ENCODE data around the gene FREM2.

The FREM2 gene

GRCh38 chr13:38902551-38902950, 215.7 kb downstream of the FREM2 start:
- DNase-seq, result no peak

GRCh38 chr13:38905081-38905480, 218.2 kb downstream of the FREM2 start:
- no peak for DNase-seq

- no peak for DNase-seq
Observed at GRCh38 chr13:38905861-38906260, 219.0 kb downstream of the FREM2 start.

- DNase-seq, result no peak
Observed at GRCh38 chr13:38908574-38908973, 221.7 kb downstream of the FREM2 start.

- DNase-seq, result no peak
Observed at GRCh38 chr13:38914070-38914469, 227.2 kb downstream of the FREM2 start.

- no peak for DNase-seq
Observed at GRCh38 chr13:38921081-38921480, 234.2 kb downstream of the FREM2 start.

GRCh38 chr13:38922170-38922569, 235.3 kb downstream of the FREM2 start:
- DNase-seq, result no peak

- no peak for DNase-seq
Observed at GRCh38 chr13:38933786-38934185, 246.9 kb downstream of the FREM2 start.

Measured in inflammatory macrophage treated with lipopolysaccharide for 1 hour (primary cell).